ENCODE results near the gene DDOST. TPM values are rescaled to one million over a fixed set of nuclear protein-coding genes. Genes with fewer than 3 reads are reported as not detected.

DDOST gene
- total RNA-seq, 1 donor from 2014 or later = 254 TPM

- Mint-ChIP-seq H3K36me3 (no peaks in the 10 kb centered on the region), H3K27me3 (no peaks in the 10 kb centered on the region), H3K9me3 (no peaks in the 10 kb centered on the region), H3K4me3 (no peak overlapping the region), H3K4me1 (ENCODE audit: unreplicated experiment) (peaks cover 5% of the 10 kb centered on the region), H3K27ac (no peak overlapping the region)
- no peak for DNase-seq (ENCODE audit: extremely low spot score, unreplicated experiment)
- no peak for TF ChIP-seq CTCF (conservative IDR thresholded peaks at IDR 0.05)
Observed at GRCh38 chr1:20706841-20707240, 45.7 kb upstream of the DDOST start.

GRCh38 chr1:20705203-20705755 is 44.1 kb upstream of the DDOST start:
- no peaks in the 10 kb centered on the region for H3K4me1 Mint-ChIP-seq (ENCODE audit: unreplicated experiment)
- H3K9me3 Mint-ChIP-seq = no peaks in the 10 kb centered on the region
- H3K27ac Mint-ChIP-seq = no peak overlapping the region
- H3K4me3 Mint-ChIP-seq = no peak overlapping the region
- no peak for DNase-seq (ENCODE audit: extremely low spot score, unreplicated experiment)
- H3K36me3 Mint-ChIP-seq = no peaks in the 10 kb centered on the region
- no peak for TF ChIP-seq CTCF (conservative IDR thresholded peaks at IDR 0.05)
- H3K27me3 Mint-ChIP-seq = no peaks in the 10 kb centered on the region

- H3K4me1 Mint-ChIP-seq (ENCODE audit: unreplicated experiment) = peaks cover 2% of the 10 kb centered on the region
- H3K36me3 Mint-ChIP-seq = no peaks in the 10 kb centered on the region
- TF ChIP-seq CTCF (conservative IDR thresholded peaks at IDR 0.05) = no peak
- no peak for DNase-seq (ENCODE audit: extremely low spot score, unreplicated experiment)
- no peaks in the 10 kb centered on the region for H3K27me3 Mint-ChIP-seq
- H3K4me3 Mint-ChIP-seq = no peak overlapping the region
- H3K27ac Mint-ChIP-seq = no peak overlapping the region
- H3K9me3 Mint-ChIP-seq = peaks cover 2% of the 10 kb centered on the region
Observed at GRCh38 chr1:20704390-20705202, 43.4 kb upstream of the DDOST start.

GRCh38 chr1:20703124-20703756 is 42.1 kb upstream of the DDOST start:
- Mint-ChIP-seq H3K27me3 (no peaks in the 10 kb centered on the region), H3K36me3 (no peaks in the 10 kb centered on the region), H3K9me3 (peaks cover 4% of the 10 kb centered on the region), H3K4me3 (no peak overlapping the region), H3K4me1 (ENCODE audit: unreplicated experiment) (peaks cover 4% of the 10 kb centered on the region), H3K27ac (no peak overlapping the region)
- no peak for DNase-seq (ENCODE audit: extremely low spot score, unreplicated experiment)
- TF ChIP-seq CTCF (conservative IDR thresholded peaks at IDR 0.05) = no peak

GRCh38 chr1:20702416-20702815 is 41.2 kb upstream of the DDOST start:
- DNase-seq (ENCODE audit: extremely low spot score, unreplicated experiment) = no peak
- Mint-ChIP-seq H3K36me3 (no peaks in the 10 kb centered on the region), H3K4me3 (no peak overlapping the region), H3K9me3 (peaks cover 4% of the 10 kb centered on the region), H3K4me1 (ENCODE audit: unreplicated experiment) (peaks cover 4% of the 10 kb centered on the region), H3K27me3 (no peaks in the 10 kb centered on the region), H3K27ac (no peak overlapping the region)
- TF ChIP-seq CTCF (conservative IDR thresholded peaks at IDR 0.05) = peak; percentile 46
